CD8-positive, alpha-beta memory T cell (primary cell): ENCODE measurements around the gene PREP. TPM values are rescaled to one million over a fixed set of nuclear protein-coding genes. Genes with fewer than 3 reads are reported as not detected.
A peak's percentile ranks its signal among the peaks of the same experiment; 100 is the strongest.

Experiments used
- CTCF ChIA-PET: fragments of 350-600 bp; sonication (Branson Sonifier 250); formaldehyde crosslinking; loops from one replicate; lab custom pipeline; 2021; ENCODE audit warnings: antibody characterized with exemption; lab: Charles Lee
- POLR2A ChIA-PET: fragments of 350-600 bp; sonication (Branson Sonifier 250); formaldehyde crosslinking; loops from one replicate; lab custom pipeline; 2021; ENCODE audit warnings: antibody characterized with exemption; lab: Charles Lee
- DNase-seq, 5 donors: peaks; one replicate each; pipeline versions ENCODE4 v3.0.0 to v3.0.0-alpha.2; 2020 to 2022; ENCODE audit warnings: mixed read lengths in 1 of 5
- H3K27ac ChIP-seq: one replicate; pipeline ENCODE4 v1.7.0; 2013; ENCODE audit warnings: low read depth, mild to moderate bottlenecking, low read length, moderate library complexity
- H3K27me3 ChIP-seq: 2 replicates; pipeline ENCODE4 v1.7.0; 2013; ENCODE audit warnings: low read length, mild to moderate bottlenecking; ENCODE audit not compliant: insufficient read depth, poor library complexity, severe bottlenecking
- H3K36me3 ChIP-seq: 2 replicates; pipeline ENCODE4 v1.7.0; 2013; ENCODE audit warnings: mild to moderate bottlenecking, low read length, moderate library complexity; ENCODE audit not compliant: insufficient read depth
- H3K4me1 ChIP-seq: 2 replicates; pipeline ENCODE4 v1.7.0; 2013; ENCODE audit warnings: mild to moderate bottlenecking, low read length, moderate library complexity; ENCODE audit not compliant: insufficient read depth
- H3K4me3 ChIP-seq: 2 replicates; pipeline ENCODE4 v1.7.0; 2013; ENCODE audit warnings: mild to moderate bottlenecking, low read length
- H3K9me3 ChIP-seq: 2 replicates; pipeline ENCODE4 v1.7.0; 2013; ENCODE audit warnings: mild to moderate bottlenecking, low read length
- H3K27ac Mint-ChIP-seq, 8 donors: one replicate each; pipeline ENCODE4 v1.8.0; 2020 to 2021; ENCODE audit warnings: mixed read lengths in 8 of 8, mild to moderate bottlenecking in 6 of 8, inconsistent platforms in 3 of 8, moderate library complexity in 3 of 8
- H3K27me3 Mint-ChIP-seq, 2 donors: one replicate each; pipeline ENCODE4 v1.8.0; 2020 to 2021; ENCODE audit warnings: mixed read lengths in 2 of 2, mild to moderate bottlenecking in 1 of 2, moderate library complexity in 1 of 2
- H3K36me3 Mint-ChIP-seq, 3 donors: one replicate each; pipeline ENCODE4 v1.8.0; 2020 to 2021; ENCODE audit warnings: mixed read lengths in 3 of 3, inconsistent platforms in 1 of 3, mild to moderate bottlenecking in 1 of 3
- H3K4me1 Mint-ChIP-seq, 3 donors: one replicate each; pipeline ENCODE4 v1.8.0; 2020 to 2021; ENCODE audit warnings: mixed read lengths in 3 of 3, inconsistent platforms in 1 of 3, mild to moderate bottlenecking in 1 of 3
- H3K4me3 Mint-ChIP-seq, 7 donors: one replicate each; pipeline ENCODE4 v1.8.0; 2020 to 2021; ENCODE audit warnings: mixed read lengths in 7 of 7, mild to moderate bottlenecking in 6 of 7, moderate library complexity in 4 of 7, inconsistent platforms in 2 of 7
- H3K9me3 Mint-ChIP-seq, 5 donors: one replicate each; pipeline ENCODE4 v1.8.0; 2020 to 2022; ENCODE audit warnings: mixed read lengths in 5 of 5, mild to moderate bottlenecking in 3 of 5, moderate library complexity in 2 of 5, inconsistent platforms in 1 of 5
- polyA plus RNA-seq: library from polyadenylated mRNA; unstranded; fragments of 300-500 nt; fragmentation: Illumina TruSeq; gene quantifications from one replicate; pipeline ENCODE4 v1.2.3, GENCODE V29; 2021
- total RNA-seq, 2 experiments: library from RNA; stranded (reverse); gene quantifications; one replicate each; pipeline ENCODE4 v1.2.3, GENCODE V29; 2021

PREP gene
- total and polyA plus RNA-seq, 3 experiments from 2014 or later, result 43.3 to 50.0 (median 49.9) TPM

GRCh38 chr6:105317607-105318533, 85.0 kb downstream of the PREP start:
- Histone ChIP-seq H3K9me3 (no peaks in the 10 kb centered on the region), H3K4me1 (no peaks in the 10 kb centered on the region), H3K4me3 (no peak overlapping the region), H3K27me3 (no peaks in the 10 kb centered on the region), H3K36me3 (peaks cover 13% of the 10 kb centered on the region), H3K27ac (no peak overlapping the region)
- H3K9me3 Mint-ChIP-seq, result no peaks in the 10 kb centered on the region
- DNase-seq, result peak in 1 of 5 donors; percentile 5
- H3K36me3 Mint-ChIP-seq, result peaks cover 16 to 79% (median 32%) of the 10 kb centered on the region in 3 donors
- ChIA-PET CTCF (interaction anchor here (1.0 kb wide), 1 partner anchor 10 kb away, joined by 3 read pairs; no protein-coding TSS in a partner anchor), POLR2A (interaction anchor here (1.0 kb wide), 1 partner anchor 85 kb away, joined by 3 read pairs; the partner anchor contains the start of gene PREP)
- H3K27me3 Mint-ChIP-seq, result no peaks in the 10 kb centered on the region
- H3K27ac Mint-ChIP-seq, result peak overlapping the region in 1 of 8 donors; percentile 2
- no peak overlapping the region for H3K4me3 Mint-ChIP-seq
- no peaks in the 10 kb centered on the region for H3K4me1 Mint-ChIP-seq

GRCh38 chr6:105313211-105313610, 89.7 kb downstream of the PREP start:
- H3K4me3 ChIP-seq, result no peak overlapping the region
- no peaks in the 10 kb centered on the region for H3K9me3 ChIP-seq
- H3K27ac ChIP-seq, result no peak overlapping the region
- no peak overlapping the region for H3K4me3 Mint-ChIP-seq
- no peaks in the 10 kb centered on the region for H3K4me1 ChIP-seq
- no peaks in the 10 kb centered on the region for H3K9me3 Mint-ChIP-seq
- H3K27me3 Mint-ChIP-seq, result no peaks in the 10 kb centered on the region
- ChIA-PET POLR2A (no interaction called here), CTCF (interaction anchor here (1.5 kb wide), 1 partner anchor 10 kb away, joined by 3 read pairs; no protein-coding TSS in a partner anchor)
- H3K36me3 ChIP-seq, result no peaks in the 10 kb centered on the region
- DNase-seq, result no peak
- H3K36me3 Mint-ChIP-seq, result peaks cover 21 to 50% (median 28%) of the 10 kb centered on the region in 3 donors
- H3K27ac Mint-ChIP-seq, result peak overlapping the region in 1 of 8 donors; percentile 38
- H3K27me3 ChIP-seq, result no peaks in the 10 kb centered on the region
- H3K4me1 Mint-ChIP-seq, result no peaks in the 10 kb centered on the region

GRCh38 chr6:105310947-105311346, 91.9 kb downstream of the PREP start:
- POLR2A ChIA-PET, result no interaction called here
- Mint-ChIP-seq H3K36me3 (peaks cover 14 to 50% (median 24%) of the 10 kb centered on the region in 3 donors), H3K4me3 (no peak overlapping the region), H3K27me3 (no peaks in the 10 kb centered on the region), H3K9me3 (no peaks in the 10 kb centered on the region), H3K4me1 (peaks cover 0 to 2% (median 0%) of the 10 kb centered on the region in 3 donors), H3K27ac (no peak overlapping the region)
- no peak overlapping the region for H3K4me3 ChIP-seq
- CTCF ChIA-PET, result no interaction called here
- no peak for DNase-seq
- no peaks in the 10 kb centered on the region for H3K4me1 ChIP-seq
- H3K36me3 ChIP-seq, result no peaks in the 10 kb centered on the region
- no peaks in the 10 kb centered on the region for H3K27me3 ChIP-seq
- no peaks in the 10 kb centered on the region for H3K9me3 ChIP-seq
- no peak overlapping the region for H3K27ac ChIP-seq

GRCh38 chr6:105310371-105310770, 92.5 kb downstream of the PREP start:
- Histone ChIP-seq H3K4me3 (no peak overlapping the region), H3K9me3 (no peaks in the 10 kb centered on the region), H3K36me3 (no peaks in the 10 kb centered on the region), H3K4me1 (no peaks in the 10 kb centered on the region), H3K27me3 (no peaks in the 10 kb centered on the region), H3K27ac (no peak overlapping the region)
- Mint-ChIP-seq H3K9me3 (no peaks in the 10 kb centered on the region), H3K27ac (no peak overlapping the region), H3K4me1 (peaks cover 0 to 2% (median 0%) of the 10 kb centered on the region in 3 donors), H3K4me3 (no peak overlapping the region), H3K27me3 (no peaks in the 10 kb centered on the region), H3K36me3 (peaks cover 13 to 45% (median 21%) of the 10 kb centered on the region in 3 donors)
- DNase-seq, result no peak
- ChIA-PET CTCF (no interaction called here), POLR2A (no interaction called here)

- ChIA-PET CTCF (no interaction called here), POLR2A (no interaction called here)
- Histone ChIP-seq H3K36me3 (no peaks in the 10 kb centered on the region), H3K27ac (no peak overlapping the region), H3K9me3 (no peaks in the 10 kb centered on the region), H3K4me1 (no peaks in the 10 kb centered on the region), H3K4me3 (no peak overlapping the region), H3K27me3 (no peaks in the 10 kb centered on the region)
- DNase-seq, result no peak
- Mint-ChIP-seq H3K4me1 (peaks cover 0 to 2% (median 0%) of the 10 kb centered on the region in 3 donors), H3K4me3 (no peak overlapping the region), H3K9me3 (no peaks in the 10 kb centered on the region), H3K36me3 (peaks cover 9 to 43% (median 22%) of the 10 kb centered on the region in 3 donors), H3K27me3 (no peaks in the 10 kb centered on the region), H3K27ac (no peak overlapping the region)
These were observed 94.0 kb downstream of the PREP start for GRCh38 chr6:105308840-105309239.

- Mint-ChIP-seq H3K27me3 (no peaks in the 10 kb centered on the region), H3K27ac (peak overlapping the region in 1 of 8 donors; percentile 54), H3K4me3 (no peak overlapping the region), H3K9me3 (no peaks in the 10 kb centered on the region), H3K4me1 (peaks cover 0 to 2% (median 0%) of the 10 kb centered on the region in 3 donors), H3K36me3 (peaks cover 11 to 57% (median 36%) of the 10 kb centered on the region in 3 donors)
- Histone ChIP-seq H3K27me3 (no peaks in the 10 kb centered on the region), H3K4me3 (no peak overlapping the region), H3K27ac (no peak overlapping the region), H3K36me3 (peaks cover 3% of the 10 kb centered on the region), H3K9me3 (no peaks in the 10 kb centered on the region), H3K4me1 (no peaks in the 10 kb centered on the region)
- ChIA-PET CTCF (no interaction called here), POLR2A (no interaction called here)
- no peak for DNase-seq
These were observed 97.4 kb downstream of the PREP start for GRCh38 chr6:105305521-105305920.

- Histone ChIP-seq H3K4me1 (no peaks in the 10 kb centered on the region), H3K36me3 (peaks cover 3% of the 10 kb centered on the region), H3K4me3 (no peak overlapping the region), H3K27me3 (no peaks in the 10 kb centered on the region), H3K27ac (no peak overlapping the region), H3K9me3 (no peaks in the 10 kb centered on the region)
- H3K27me3 Mint-ChIP-seq, result no peaks in the 10 kb centered on the region
- no peaks in the 10 kb centered on the region for H3K9me3 Mint-ChIP-seq
- no peak for DNase-seq
- peaks cover 0 to 2% (median 0%) of the 10 kb centered on the region in 3 donors for H3K4me1 Mint-ChIP-seq
- peak overlapping the region in 1 of 8 donors; percentile 31 for H3K27ac Mint-ChIP-seq
- ChIA-PET POLR2A (no interaction called here), CTCF (no interaction called here)
- H3K36me3 Mint-ChIP-seq, result peaks cover 11 to 60% (median 36%) of the 10 kb centered on the region in 3 donors
- no peak overlapping the region for H3K4me3 Mint-ChIP-seq
These were observed 98.1 kb downstream of the PREP start for GRCh38 chr6:105304825-105305224.

- no peak overlapping the region for H3K4me3 Mint-ChIP-seq
These were observed 98.5 kb downstream of the PREP start for GRCh38 chr6:105304366-105304765.

More at GRCh38 chr6:105304366-105304765, 98.5 kb downstream of the PREP start:
- Histone ChIP-seq H3K36me3 (peaks cover 3% of the 10 kb centered on the region), H3K27ac (no peak overlapping the region), H3K27me3 (no peaks in the 10 kb centered on the region), H3K4me1 (no peaks in the 10 kb centered on the region), H3K9me3 (no peaks in the 10 kb centered on the region), H3K4me3 (no peak overlapping the region)
- Mint-ChIP-seq H3K9me3 (no peaks in the 10 kb centered on the region), H3K4me1 (peaks cover 0 to 2% (median 0%) of the 10 kb centered on the region in 3 donors), H3K27ac (no peak overlapping the region), H3K27me3 (no peaks in the 10 kb centered on the region), H3K36me3 (peaks cover 11 to 60% (median 36%) of the 10 kb centered on the region in 3 donors)
- DNase-seq, result no peak
- CTCF ChIA-PET, result no interaction called here
- POLR2A ChIA-PET, result no interaction called here
